HG03460 (cell line): ENCODE data around the gene TBC1D2B.

Source experiments
- ATAC-seq: cut with Tn5 transposase; IDR thresholded peaks from one replicate; pipeline ENCODE4 v1.9.1; 2021; ENCODE audit not compliant: unreplicated experiment

Gene TBC1D2B

GRCh38 chr15:78073046-78073787, 4.3 kb downstream of the TBC1D2B start:
- ATAC-seq = no peak

- no peak for ATAC-seq
Observed at GRCh38 chr15:78072080-78072892, 5.2 kb downstream of the TBC1D2B start.

GRCh38 chr15:78071383-78071782, 6.1 kb downstream of the TBC1D2B start:
- no peak for ATAC-seq

GRCh38 chr15:78070049-78070700, 7.3 kb downstream of the TBC1D2B start:
- no peak for ATAC-seq

- no peak for ATAC-seq
Observed at GRCh38 chr15:78069462-78070029, 8.0 kb downstream of the TBC1D2B start.

GRCh38 chr15:78069052-78069414, 8.5 kb downstream of the TBC1D2B start:
- ATAC-seq = peak; percentile 6

- no peak for ATAC-seq
Observed at GRCh38 chr15:78067328-78068228, 9.9 kb downstream of the TBC1D2B start.

GRCh38 chr15:78065973-78066946, 11.3 kb downstream of the TBC1D2B start:
- ATAC-seq = peak; percentile 45

GRCh38 chr15:78065284-78065872, 12.1 kb downstream of the TBC1D2B start:
- ATAC-seq = no peak

- ATAC-seq = no peak
Observed at GRCh38 chr15:78064544-78064943, 13.0 kb downstream of the TBC1D2B start.

GRCh38 chr15:78063970-78064385, 13.5 kb downstream of the TBC1D2B start:
- no peak for ATAC-seq

GRCh38 chr15:78063217-78063616, 14.3 kb downstream of the TBC1D2B start:
- ATAC-seq = no peak

- no peak for ATAC-seq
Observed at GRCh38 chr15:78061963-78062427, 15.5 kb downstream of the TBC1D2B start.

GRCh38 chr15:78060232-78060631, 17.3 kb downstream of the TBC1D2B start:
- ATAC-seq = no peak

- ATAC-seq = no peak
Observed at GRCh38 chr15:78059110-78059839, 18.2 kb downstream of the TBC1D2B start.

GRCh38 chr15:78058401-78058935, 19.0 kb downstream of the TBC1D2B start:
- ATAC-seq = no peak

GRCh38 chr15:78057803-78058202, 19.7 kb downstream of the TBC1D2B start:
- no peak for ATAC-seq
